GM21717 (cell line): ENCODE measurements around the gene TAF12.
A peak's percentile ranks its signal among the peaks of the same experiment; 100 is the strongest.
"Not testable (repeated sequence)": the region's sequence is repeated elsewhere in the genome, so short reads cannot be mapped to it uniquely, and the experiment has no call there.

ENCODE experiments used
- ATAC-seq: cut with Tn5 transposase; IDR thresholded peaks from one replicate; pipeline ENCODE4 v1.9.1; 2021; ENCODE audit warnings: mild to moderate bottlenecking, moderate library complexity; ENCODE audit not compliant: unreplicated experiment

TAF12 gene

GRCh38 chr1:28642847-28643635 is at the start of gene TAF12:
Gene TAF12 (minus strand): TSS chr1:28643067. CDS start chr1:28622081, 20,986 bp downstream.
- ATAC-seq, result peak; percentile 64

GRCh38 chr1:28691627-28692026 is 48.8 kb upstream of the TAF12 start:
- ATAC-seq, result not testable (repeated sequence)

GRCh38 chr1:28684937-28685336 is 42.1 kb upstream of the TAF12 start:
- no peak for ATAC-seq

GRCh38 chr1:28682840-28683239 is 40.0 kb upstream of the TAF12 start:
- ATAC-seq, result no peak

GRCh38 chr1:28680151-28680550 is 37.3 kb upstream of the TAF12 start:
- ATAC-seq, result no peak

- no peak for ATAC-seq
Observed at GRCh38 chr1:28675924-28676257, 33.0 kb upstream of the TAF12 start.

GRCh38 chr1:28672971-28673370 is 30.1 kb upstream of the TAF12 start:
- not testable (repeated sequence) for ATAC-seq

GRCh38 chr1:28671254-28671780 is 28.4 kb upstream of the TAF12 start:
- ATAC-seq, result no peak

GRCh38 chr1:28668956-28669723 is 26.3 kb upstream of the TAF12 start:
- ATAC-seq, result peak; percentile 42

- peak; percentile 61 for ATAC-seq
Observed at GRCh38 chr1:28668191-28668955, 25.5 kb upstream of the TAF12 start, which contains the start of gene GMEB1. Gene GMEB1 (plus strand): TSS chr1:28668784. CDS start chr1:28683613, 14,829 bp downstream.

- ATAC-seq, result no peak
Observed at GRCh38 chr1:28666806-28667205, 23.9 kb upstream of the TAF12 start.

- no peak for ATAC-seq
Observed at GRCh38 chr1:28663871-28664470, 21.1 kb upstream of the TAF12 start.

GRCh38 chr1:28656335-28656734 is 13.5 kb upstream of the TAF12 start:
- no peak for ATAC-seq

- not testable (repeated sequence) for ATAC-seq
Observed at GRCh38 chr1:28655448-28656311, 12.8 kb upstream of the TAF12 start.

- not testable (repeated sequence) for ATAC-seq
Observed at GRCh38 chr1:28653870-28654269, 11.0 kb upstream of the TAF12 start.

- not testable (repeated sequence) for ATAC-seq
Observed at GRCh38 chr1:28653063-28653462, 10.2 kb upstream of the TAF12 start.

GRCh38 chr1:28648474-28649198 is 5.8 kb upstream of the TAF12 start, which contains the start of gene RNU11:
Gene RNU11 (plus strand): TSS chr1:28648600.
- peak; percentile 58 for ATAC-seq

- ATAC-seq, result peak; percentile 57
Observed at GRCh38 chr1:28648008-28648473, 5.2 kb upstream of the TAF12 start.

GRCh38 chr1:28646040-28646439 is 3.2 kb upstream of the TAF12 start:
- no peak for ATAC-seq
